ENCODE results near the gene SPRR4. TPM values are rescaled to one million over a fixed set of nuclear protein-coding genes. Genes with fewer than 3 reads are reported as not detected.

The SPRR4 gene
- total RNA-seq, 1 experiment from 2014 or later = not detected

DNA sequence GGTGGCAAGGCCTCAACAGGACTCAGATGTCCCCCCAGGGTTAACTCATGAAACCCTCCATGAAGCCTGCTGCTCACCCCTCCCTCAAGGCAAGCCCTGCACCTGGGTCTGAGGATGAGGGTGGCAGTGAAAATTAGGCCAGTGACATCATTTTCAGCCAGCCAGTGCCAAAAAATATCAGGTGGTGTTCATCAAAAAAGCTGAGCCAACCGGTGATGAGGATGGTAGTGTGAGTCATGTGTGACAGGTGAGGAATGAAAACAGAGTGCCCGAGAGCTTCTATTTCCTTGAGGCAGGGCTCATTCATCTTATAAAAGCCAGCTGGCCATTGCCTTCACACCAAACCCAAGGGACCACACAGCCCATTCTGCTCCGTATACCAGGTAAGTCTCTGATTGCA lies 13.3 kb downstream of the SPRR4 start, which contains the start of gene SPRR1A:
SPRR1A (plus strand) TSS at position 339 of the 400 bp plus-strand sequence. CDS start 1,150 bp downstream, outside the sequence.
- POLR2A ChIA-PET (ENCODE audit: unreplicated experiment) = no interaction called here
- no peak within 1 kb of the TSS for H3K9ac ChIP-seq (ENCODE audit: low read length)
- peaks cover 13% of the 10 kb centered on the region for H3K4me1 ChIP-seq (ENCODE audit: insufficient read depth, low read length)
- CTCF ChIA-PET = no interaction called here
- no peaks in the 10 kb centered on the region for H3K79me2 ChIP-seq (ENCODE audit: low read length)
- no peak within 1 kb of the TSS for H3K4me2 ChIP-seq (ENCODE audit: low read length)
- no peak within 1 kb of the TSS for H3K27ac ChIP-seq (ENCODE audit: low read length)
- no peaks in the 10 kb centered on the region for H3K9me2 ChIP-seq (replicated peaks; ENCODE audit: low read length)
- H3F3A ChIP-seq (ENCODE audit: low read length, unreplicated experiment) = no peaks in the 10 kb centered on the region
- BruUV-seq (replicated peaks) = no TSS peak
- H2AFZ ChIP-seq (ENCODE audit: low read length) = no peak within 1 kb of the TSS
- DNase-seq = peak; percentile 68
- no peaks in the 10 kb centered on the region for H4K20me1 ChIP-seq (ENCODE audit: low read length)
- H3K9me3 ChIP-seq (ENCODE audit: low read length) = no peaks in the 10 kb centered on the region
- H3K36me3 ChIP-seq (ENCODE audit: low read depth, low read length) = no peaks in the 10 kb centered on the region
- no peak for TF ChIP-seq EZH2 (IDR thresholded peaks at IDR 0.05; ENCODE audit: low read length, unreplicated experiment)
- TF ChIP-seq, protein P1, sequence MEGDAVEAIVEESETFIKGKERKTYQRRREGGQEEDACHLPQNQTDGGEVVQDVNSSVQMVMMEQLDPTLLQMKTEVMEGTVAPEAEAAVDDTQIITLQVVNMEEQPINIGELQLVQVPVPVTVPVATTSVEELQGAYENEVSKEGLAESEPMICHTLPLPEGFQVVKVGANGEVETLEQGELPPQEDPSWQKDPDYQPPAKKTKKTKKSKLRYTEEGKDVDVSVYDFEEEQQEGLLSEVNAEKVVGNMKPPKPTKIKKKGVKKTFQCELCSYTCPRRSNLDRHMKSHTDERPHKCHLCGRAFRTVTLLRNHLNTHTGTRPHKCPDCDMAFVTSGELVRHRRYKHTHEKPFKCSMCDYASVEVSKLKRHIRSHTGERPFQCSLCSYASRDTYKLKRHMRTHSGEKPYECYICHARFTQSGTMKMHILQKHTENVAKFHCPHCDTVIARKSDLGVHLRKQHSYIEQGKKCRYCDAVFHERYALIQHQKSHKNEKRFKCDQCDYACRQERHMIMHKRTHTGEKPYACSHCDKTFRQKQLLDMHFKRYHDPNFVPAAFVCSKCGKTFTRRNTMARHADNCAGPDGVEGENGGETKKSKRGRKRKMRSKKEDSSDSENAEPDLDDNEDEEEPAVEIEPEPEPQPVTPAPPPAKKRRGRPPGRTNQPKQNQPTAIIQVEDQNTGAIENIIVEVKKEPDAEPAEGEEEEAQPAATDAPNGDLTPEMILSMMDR (conservative IDR thresholded peaks at IDR 0.05; ENCODE audit: low read depth, low read length) = no peak
- TF ChIP-seq EZH2phosphoT487 (IDR thresholded peaks at IDR 0.05; ENCODE audit: borderline replicate concordance, low read length) = no peak
- intact Hi-C loops (cut with micrococcal nuclease) = no loop called here
- ATAC-seq = no peak; the same call in 1 of the 2 replicates
- no peak within 1 kb of the TSS for H3K4me3 ChIP-seq (ENCODE audit: low read length)
- peaks cover 27% of the 10 kb centered on the region for H3K27me3 ChIP-seq (ENCODE audit: low read length)

DNA sequence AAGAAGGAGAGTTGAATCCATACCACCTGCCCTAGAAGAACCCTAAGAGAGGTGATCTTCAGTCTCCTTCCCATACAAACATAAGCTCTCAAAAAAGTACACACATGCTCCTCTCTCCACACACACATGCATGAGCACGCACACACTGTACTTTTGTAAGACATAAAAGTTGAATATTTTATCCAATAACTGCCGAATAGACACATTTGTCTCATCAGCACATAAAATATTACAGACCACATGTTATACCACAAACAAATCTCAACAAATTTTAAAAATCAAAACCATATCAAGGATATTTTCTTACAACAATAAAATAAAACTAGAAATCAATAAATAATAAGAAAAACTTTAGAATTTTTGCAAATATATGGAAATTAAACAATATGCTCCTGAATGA lies 16.1 kb downstream of the SPRR4 start:
- peaks cover 13% of the 10 kb centered on the region for H3K4me1 ChIP-seq (ENCODE audit: insufficient read depth, low read length)
- H4K20me1 ChIP-seq (ENCODE audit: low read length) = no peaks in the 10 kb centered on the region
- H3K79me2 ChIP-seq (ENCODE audit: low read length) = no peaks in the 10 kb centered on the region
- BruUV-seq (replicated peaks) = no TSS peak
- ChIA-PET POLR2A (ENCODE audit: unreplicated experiment) (no interaction called here), CTCF (no interaction called here)
- no peaks in the 10 kb centered on the region for H3K36me3 ChIP-seq (ENCODE audit: low read depth, low read length)
- ATAC-seq = no peak
- TF ChIP-seq EZH2 (IDR thresholded peaks at IDR 0.05; ENCODE audit: low read length, unreplicated experiment) = no peak
- TF ChIP-seq, protein P1 (conservative IDR thresholded peaks at IDR 0.05; ENCODE audit: low read depth, low read length) = no peak
- no peak for TF ChIP-seq EZH2phosphoT487 (IDR thresholded peaks at IDR 0.05; ENCODE audit: borderline replicate concordance, low read length)
- H3K9me3 ChIP-seq (ENCODE audit: low read length) = no peaks in the 10 kb centered on the region
- no peaks in the 10 kb centered on the region for H3F3A ChIP-seq (ENCODE audit: low read length, unreplicated experiment)
- H3K27ac ChIP-seq (ENCODE audit: low read length) = no peak overlapping the region
- H3K4me2 ChIP-seq (ENCODE audit: low read length) = no peak overlapping the region
- peaks cover 34% of the 10 kb centered on the region for H3K27me3 ChIP-seq (ENCODE audit: low read length)
- no peak overlapping the region for H3K4me3 ChIP-seq (ENCODE audit: low read length)
- H2AFZ ChIP-seq (ENCODE audit: low read length) = no peak overlapping the region
- intact Hi-C loops (cut with micrococcal nuclease) = no loop called here
- no peak for DNase-seq
- H3K9ac ChIP-seq (ENCODE audit: low read length) = no peak overlapping the region
- H3K9me2 ChIP-seq (replicated peaks; ENCODE audit: low read length) = no peaks in the 10 kb centered on the region

DNA sequence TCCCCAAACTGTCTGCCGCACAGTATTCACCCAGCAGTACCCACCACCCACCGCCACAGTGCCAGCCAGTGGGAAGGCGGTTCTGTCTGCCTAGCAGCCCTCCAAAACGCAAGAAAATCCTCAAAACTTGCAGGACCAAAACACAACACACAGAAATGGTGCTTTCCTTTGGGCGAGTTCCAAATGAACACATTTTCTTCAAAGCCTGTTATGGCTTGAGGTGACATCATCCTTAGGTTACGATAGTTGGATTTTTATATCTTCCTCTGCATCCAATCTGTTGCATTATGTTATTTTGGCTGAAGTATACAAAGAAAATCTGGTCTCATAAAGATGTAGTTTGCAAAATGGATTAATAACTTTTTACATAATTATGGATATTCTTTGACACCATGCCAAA lies 22.7 kb downstream of the SPRR4 start:
- no peak overlapping the region for H2AFZ ChIP-seq (ENCODE audit: low read length)
- ChIA-PET POLR2A (ENCODE audit: unreplicated experiment) (no interaction called here), CTCF (no interaction called here)
- no peak for DNase-seq
- no peaks in the 10 kb centered on the region for H3K9me3 ChIP-seq (ENCODE audit: low read length)
- peaks cover 66% of the 10 kb centered on the region for H3K27me3 ChIP-seq (ENCODE audit: low read length)
- intact Hi-C loops (cut with micrococcal nuclease) = no loop called here
- H3K4me1 ChIP-seq (ENCODE audit: insufficient read depth, low read length) = no peaks in the 10 kb centered on the region
- no peak overlapping the region for H3K27ac ChIP-seq (ENCODE audit: low read length)
- ATAC-seq = no peak
- H3K36me3 ChIP-seq (ENCODE audit: low read depth, low read length) = no peaks in the 10 kb centered on the region
- no peaks in the 10 kb centered on the region for H3F3A ChIP-seq (ENCODE audit: low read length, unreplicated experiment)
- no TSS peak for BruUV-seq (replicated peaks)
- TF ChIP-seq EZH2phosphoT487 (IDR thresholded peaks at IDR 0.05; ENCODE audit: borderline replicate concordance, low read length) (no peak), EZH2 (IDR thresholded peaks at IDR 0.05; ENCODE audit: low read length, unreplicated experiment) (no peak)
- TF ChIP-seq, protein P1 (conservative IDR thresholded peaks at IDR 0.05; ENCODE audit: low read depth, low read length) = no peak
- H3K9ac ChIP-seq (ENCODE audit: low read length) = no peak overlapping the region
- H3K4me3 ChIP-seq (ENCODE audit: low read length) = no peak overlapping the region
- no peaks in the 10 kb centered on the region for H4K20me1 ChIP-seq (ENCODE audit: low read length)
- H3K79me2 ChIP-seq (ENCODE audit: low read length) = no peaks in the 10 kb centered on the region
- H3K9me2 ChIP-seq (replicated peaks; ENCODE audit: low read length) = no peaks in the 10 kb centered on the region
- H3K4me2 ChIP-seq (ENCODE audit: low read length) = no peak overlapping the region

All from PC-3 (cell line).